LNCaP clone FGC (cell line): ENCODE results near the gene SLC25A36.
"Not testable (repeated sequence)": the region's sequence is repeated elsewhere in the genome, so short reads cannot be mapped to it uniquely, and the experiment has no call there.

Experiments used
- DNase-seq: peaks from one replicate; pipeline ENCODE4 v3.0.0-alpha.2; 2011; ENCODE audit warnings: low read depth
- H3K4me3 ChIP-seq: 2 replicates; pipeline ENCODE4 v1.5.1; 2011; ENCODE audit warnings: mild to moderate bottlenecking, low read depth, low read length, control low read depth
- CTCF ChIP-seq: IDR thresholded peaks from 2 replicates; pipeline ENCODE4 v1.5.1; 2012; ENCODE audit warnings: mild to moderate bottlenecking; ENCODE audit not compliant: control insufficient read depth, insufficient read depth; ENCODE audit errors: extremely low read depth

Gene SLC25A36

GRCh38 chr3:140942221-140943104 is 827 bp downstream of the SLC25A36 start:
- H3K4me3 ChIP-seq: peak overlapping the region; percentile 90
- no peak for TF ChIP-seq CTCF
- no peak for DNase-seq

GRCh38 chr3:140943781-140944552 is 2.3 kb downstream of the SLC25A36 start:
- H3K4me3 ChIP-seq: peak overlapping the region; percentile 90
- TF ChIP-seq CTCF: no peak
- no peak for DNase-seq

- H3K4me3 ChIP-seq: no peak overlapping the region
- TF ChIP-seq CTCF: no peak
- no peak for DNase-seq
Measured at GRCh38 chr3:140948460-140949249, 7.0 kb downstream of the SLC25A36 start.

GRCh38 chr3:140950144-140950543 is 8.5 kb downstream of the SLC25A36 start:
- H3K4me3 ChIP-seq: no peak overlapping the region
- DNase-seq: no peak
- TF ChIP-seq CTCF: no peak

- DNase-seq: no peak
- no peak overlapping the region for H3K4me3 ChIP-seq
- no peak for TF ChIP-seq CTCF
Measured at GRCh38 chr3:140950863-140951262, 9.2 kb downstream of the SLC25A36 start.

GRCh38 chr3:140951750-140952149 is 10.1 kb downstream of the SLC25A36 start:
- H3K4me3 ChIP-seq: not testable (repeated sequence)

More at GRCh38 chr3:140951750-140952149, 10.1 kb downstream of the SLC25A36 start:
- DNase-seq: not testable (repeated sequence)
